ENCODE measurements around the gene CELF3. TPM values are rescaled to one million over a fixed set of nuclear protein-coding genes. Genes with fewer than 3 reads are reported as not detected.
A peak's percentile ranks its signal among the peaks of the same experiment; 100 is the strongest.

CELF3 gene
- total RNA-seq, 1 donor from 2014 or later = not detected

- no peak for DNase-seq (ENCODE audit: low spot score)
- H3K9me3 Mint-ChIP-seq (ENCODE audit: unreplicated experiment) = no peaks in the 10 kb centered on the region
- H3K4me3 Mint-ChIP-seq (ENCODE audit: unreplicated experiment) = no peak overlapping the region
- no peak for TF ChIP-seq CTCF (IDR thresholded peaks at IDR 0.05; ENCODE audit: unreplicated experiment)
- H3K27me3 Mint-ChIP-seq (ENCODE audit: unreplicated experiment) = peaks cover 20% of the 10 kb centered on the region
- no peaks in the 10 kb centered on the region for H3K36me3 Mint-ChIP-seq (ENCODE audit: low read depth, unreplicated experiment)
- no peak overlapping the region for H3K27ac Mint-ChIP-seq (ENCODE audit: unreplicated experiment)
- peaks cover 22% of the 10 kb centered on the region for H3K4me1 Mint-ChIP-seq (ENCODE audit: unreplicated experiment)
Observed at GRCh38 chr1:151720554-151720953, 4.0 kb upstream of the CELF3 start.

- no peak for DNase-seq (ENCODE audit: low spot score)
- H3K4me3 Mint-ChIP-seq (ENCODE audit: unreplicated experiment) = no peak overlapping the region
- H3K4me1 Mint-ChIP-seq (ENCODE audit: unreplicated experiment) = peaks cover 22% of the 10 kb centered on the region
- peaks cover 22% of the 10 kb centered on the region for H3K27me3 Mint-ChIP-seq (ENCODE audit: unreplicated experiment)
- no peak overlapping the region for H3K27ac Mint-ChIP-seq (ENCODE audit: unreplicated experiment)
- H3K36me3 Mint-ChIP-seq (ENCODE audit: low read depth, unreplicated experiment) = no peaks in the 10 kb centered on the region
- no peak for TF ChIP-seq CTCF (IDR thresholded peaks at IDR 0.05; ENCODE audit: unreplicated experiment)
- H3K9me3 Mint-ChIP-seq (ENCODE audit: unreplicated experiment) = no peaks in the 10 kb centered on the region
Observed at GRCh38 chr1:151720125-151720524, 3.5 kb upstream of the CELF3 start.

- Mint-ChIP-seq H3K36me3 (ENCODE audit: low read depth, unreplicated experiment) (no peaks in the 10 kb centered on the region), H3K4me1 (ENCODE audit: unreplicated experiment) (peaks cover 15% of the 10 kb centered on the region), H3K27me3 (ENCODE audit: unreplicated experiment) (peaks cover 22% of the 10 kb centered on the region), H3K4me3 (ENCODE audit: unreplicated experiment) (no peak overlapping the region), H3K27ac (ENCODE audit: unreplicated experiment) (peak overlapping the region; percentile 20), H3K9me3 (ENCODE audit: unreplicated experiment) (no peaks in the 10 kb centered on the region)
- no peak for DNase-seq (ENCODE audit: low spot score)
- no peak for TF ChIP-seq CTCF (IDR thresholded peaks at IDR 0.05; ENCODE audit: unreplicated experiment)
Observed at GRCh38 chr1:151718666-151719065, 2.1 kb upstream of the CELF3 start.

GRCh38 chr1:151718011-151718431 lies 1.4 kb upstream of the CELF3 start:
- peaks cover 22% of the 10 kb centered on the region for H3K27me3 Mint-ChIP-seq (ENCODE audit: unreplicated experiment)
- no peaks in the 10 kb centered on the region for H3K36me3 Mint-ChIP-seq (ENCODE audit: low read depth, unreplicated experiment)
- H3K4me1 Mint-ChIP-seq (ENCODE audit: unreplicated experiment) = peaks cover 13% of the 10 kb centered on the region
- no peak for DNase-seq (ENCODE audit: low spot score)
- no peak overlapping the region for H3K27ac Mint-ChIP-seq (ENCODE audit: unreplicated experiment)
- no peak overlapping the region for H3K4me3 Mint-ChIP-seq (ENCODE audit: unreplicated experiment)
- no peaks in the 10 kb centered on the region for H3K9me3 Mint-ChIP-seq (ENCODE audit: unreplicated experiment)
- no peak for TF ChIP-seq CTCF (IDR thresholded peaks at IDR 0.05; ENCODE audit: unreplicated experiment)

- Mint-ChIP-seq H3K4me3 (ENCODE audit: unreplicated experiment) (no peak overlapping the region), H3K27ac (ENCODE audit: unreplicated experiment) (no peak overlapping the region), H3K9me3 (ENCODE audit: unreplicated experiment) (no peaks in the 10 kb centered on the region), H3K4me1 (ENCODE audit: unreplicated experiment) (peaks cover 10% of the 10 kb centered on the region), H3K36me3 (ENCODE audit: low read depth, unreplicated experiment) (no peaks in the 10 kb centered on the region), H3K27me3 (ENCODE audit: unreplicated experiment) (peaks cover 19% of the 10 kb centered on the region)
- no peak for TF ChIP-seq CTCF (IDR thresholded peaks at IDR 0.05; ENCODE audit: unreplicated experiment)
- no peak for DNase-seq (ENCODE audit: low spot score)
Observed at GRCh38 chr1:151716405-151716762, 219 bp downstream of the CELF3 start.

Measured in endothelial cell (in vitro differentiated cells).